Upper lobe of left lung (tissue), 6 donors: Measurements from ENCODE around the gene PAIP2. TPM values are rescaled to one million over a fixed set of nuclear protein-coding genes. Genes with fewer than 3 reads are reported as not detected.

ENCODE experiments used
- ATAC-seq, 2 donors: fragments of 200-7000 bp; cut with Tn5 transposase; one replicate each; pipeline ENCODE4 v1.9.1; 2022; ENCODE audit warnings: mild to moderate bottlenecking in 2 of 2, moderate library complexity in 2 of 2; ENCODE audit not compliant: low FRiP score in 2 of 2
- DNase-seq, 2 donors: peaks; one replicate each; pipeline ENCODE4 v3.0.0-alpha.2; 2019 to 2020
- H3K27ac ChIP-seq, 4 donors: fragments of 200-600 bp; sonication (generic); one replicate each; pipeline ENCODE4 v1.5.1; 2016 to 2019
- H3K27me3 ChIP-seq, 4 donors: fragments of 200-600 bp; sonication (generic); one replicate each; pipeline ENCODE4 v1.5.1; 2017 to 2019
- H3K36me3 ChIP-seq, 4 donors: fragments of 200-600 bp; sonication (generic); one replicate each; pipeline ENCODE4 v1.5.1; 2016 to 2019
- H3K4me1 ChIP-seq, 4 donors: fragments of 200-600 bp; sonication (generic); one replicate each; pipeline ENCODE4 v1.5.1; 2018 to 2019
- H3K4me3 ChIP-seq, 4 donors: fragments of 200-600 bp; sonication (generic); one replicate each; pipeline ENCODE4 v1.5.1; 2017 to 2019; ENCODE audit warnings: mild to moderate bottlenecking in 2 of 4, moderate library complexity in 1 of 4
- H3K9me3 ChIP-seq, 4 donors: fragments of 200-600 bp; sonication (generic); one replicate each; pipeline ENCODE4 v1.5.1; 2018 to 2019
- EP300 ChIP-seq, 4 donors: sonication (generic); formaldehyde crosslinking; IDR thresholded peaks; one replicate each; pipeline ENCODE4 v1.5.1; 2017; ENCODE audit warnings: antibody characterized with exemption in 4 of 4, control low read depth in 2 of 4
- POLR2A ChIP-seq, 4 donors: fragments of 450-650 bp; IDR thresholded peaks; one replicate each; pipeline ENCODE4 v1.5.1; 2016 to 2017; ENCODE audit warnings: antibody characterized with exemption in 4 of 4, mild to moderate bottlenecking in 2 of 4
- POLR2AphosphoS5 ChIP-seq, 2 donors: sonication (generic); formaldehyde crosslinking; IDR thresholded peaks; one replicate each; pipeline ENCODE4 v1.5.1; 2017; ENCODE audit warnings: antibody characterized with exemption in 2 of 2
- WGBS, 2 donors: methylation state at CpG; one replicate each; pipeline ENCODE4 v1.1.5; 2017 to 2018; 5-methylcytosine and 5-hydroxymethylcytosine counted together
- total RNA-seq, 6 donors: library from RNA; depleted of rRNA in 4 of 6; stranded (reverse); fragments of >200 nt in 4 of 6; gene quantifications; one replicate each; pipeline versions ENCODE4 v1.1.0 to v1.2.1, GENCODE V29; 2016 to 2021
- TF ChIP-seq, protein P1 (sequence below), 6 experiments: fragments of 450-650 bp in 4 of 6; fragments of 200-600 bp in 2 of 6; sonication (generic) in 2 of 6; IDR thresholded peaks; one replicate each; pipeline ENCODE4 v1.5.1; 2016 to 2019; ENCODE audit warnings: antibody characterized with exemption in 6 of 6
- donor health status: DM: no; HTN: no; CAD: no; lungs with moderate emphysema.
- donor health status: DM: no; HTN: yes; CAD: no; lungs with severe emphysema.

PAIP2 gene
- total RNA-seq, 6 donors from 2014 or later = 36.7 to 103 (median 67.8) TPM

DNA sequence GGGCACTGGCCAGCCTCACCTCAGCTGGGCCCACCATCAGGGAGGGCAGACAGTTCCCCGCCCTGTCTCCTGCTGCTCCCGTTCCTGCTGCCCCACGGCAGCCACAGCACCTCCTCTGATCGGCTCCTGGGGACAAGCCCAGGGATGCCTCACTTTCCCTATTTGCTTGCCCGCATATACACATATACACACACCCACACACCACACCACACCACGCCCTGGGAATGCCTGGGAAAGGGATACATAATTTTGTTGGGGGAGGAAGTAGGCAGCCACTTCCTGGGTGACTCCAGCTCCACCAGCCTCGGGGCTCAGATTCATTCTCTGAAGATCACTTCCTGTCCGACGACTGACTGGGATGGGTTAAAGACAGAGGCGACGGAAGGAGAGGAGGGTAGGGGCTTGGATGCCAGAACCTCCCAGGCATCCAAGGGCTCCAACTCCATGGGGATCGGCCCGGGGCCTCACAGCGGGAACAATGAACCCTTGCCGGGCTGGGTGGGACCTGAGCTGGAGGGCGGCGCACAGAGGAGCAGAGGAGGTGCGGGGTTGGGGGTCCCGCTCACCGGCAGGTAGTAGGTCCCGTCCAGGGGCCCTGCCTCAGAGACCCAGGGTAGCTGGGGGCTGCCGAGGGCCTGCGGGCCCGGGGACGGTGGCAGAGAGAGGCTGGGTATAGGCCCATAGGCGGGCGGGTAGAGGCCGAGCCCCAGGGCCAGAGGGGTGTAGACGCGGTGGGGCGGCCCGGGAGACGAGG lies 50.1 kb downstream of the PAIP2 start:
- no peak for ATAC-seq
- Histone ChIP-seq H3K9me3 (no peaks in the 10 kb centered on the region), H3K4me3 (peak overlapping the region in 3 of 4 donors; percentile 49 to 65 (median 59)), H3K36me3 (no peaks in the 10 kb centered on the region), H3K27me3 (peaks cover 0 to 31% (median 18%) of the 10 kb centered on the region in 4 donors), H3K27ac (peak overlapping the region in 3 of 4 donors; percentile 38 to 71 (median 64)), H3K4me1 (peaks cover 14 to 56% (median 45%) of the 10 kb centered on the region in 4 donors)
- no peak for DNase-seq
- TF ChIP-seq, protein P1, sequence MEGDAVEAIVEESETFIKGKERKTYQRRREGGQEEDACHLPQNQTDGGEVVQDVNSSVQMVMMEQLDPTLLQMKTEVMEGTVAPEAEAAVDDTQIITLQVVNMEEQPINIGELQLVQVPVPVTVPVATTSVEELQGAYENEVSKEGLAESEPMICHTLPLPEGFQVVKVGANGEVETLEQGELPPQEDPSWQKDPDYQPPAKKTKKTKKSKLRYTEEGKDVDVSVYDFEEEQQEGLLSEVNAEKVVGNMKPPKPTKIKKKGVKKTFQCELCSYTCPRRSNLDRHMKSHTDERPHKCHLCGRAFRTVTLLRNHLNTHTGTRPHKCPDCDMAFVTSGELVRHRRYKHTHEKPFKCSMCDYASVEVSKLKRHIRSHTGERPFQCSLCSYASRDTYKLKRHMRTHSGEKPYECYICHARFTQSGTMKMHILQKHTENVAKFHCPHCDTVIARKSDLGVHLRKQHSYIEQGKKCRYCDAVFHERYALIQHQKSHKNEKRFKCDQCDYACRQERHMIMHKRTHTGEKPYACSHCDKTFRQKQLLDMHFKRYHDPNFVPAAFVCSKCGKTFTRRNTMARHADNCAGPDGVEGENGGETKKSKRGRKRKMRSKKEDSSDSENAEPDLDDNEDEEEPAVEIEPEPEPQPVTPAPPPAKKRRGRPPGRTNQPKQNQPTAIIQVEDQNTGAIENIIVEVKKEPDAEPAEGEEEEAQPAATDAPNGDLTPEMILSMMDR (IDR thresholded peaks at IDR 0.05) = no peak
- no peak for TF ChIP-seq POLR2AphosphoS5 (IDR thresholded peaks at IDR 0.05)
- no peak for TF ChIP-seq EP300 (IDR thresholded peaks at IDR 0.05)
- TF ChIP-seq POLR2A (IDR thresholded peaks at IDR 0.05) = no peak
- WGBS, 2 donors = 50 to 73% methylated on average over 25 to 33 of the region's 33 CpGs

DNA sequence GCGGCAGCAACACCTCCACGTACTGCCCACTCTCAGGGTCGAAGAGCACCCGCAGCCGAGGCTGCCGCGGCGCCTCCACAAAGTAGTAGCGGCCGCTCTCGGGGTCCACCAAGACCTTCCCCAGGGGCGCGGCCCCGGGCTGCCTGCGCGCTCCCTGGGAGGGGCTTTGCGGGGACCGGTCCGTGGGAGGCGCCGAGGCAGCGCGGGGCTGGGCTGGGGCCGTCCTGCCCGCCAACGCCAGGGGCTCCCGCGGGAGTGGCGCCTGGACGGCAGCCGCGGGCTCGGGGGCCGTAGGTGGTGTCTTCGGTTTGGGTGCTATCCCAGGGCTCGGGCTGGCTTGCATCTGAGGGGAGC lies 50.6 kb downstream of the PAIP2 start:
- ATAC-seq = peak in 1 of 2 donors; percentile 4
- Histone ChIP-seq H3K4me1 (peaks cover 14 to 56% (median 45%) of the 10 kb centered on the region in 4 donors), H3K4me3 (peak overlapping the region in 3 of 4 donors; percentile 49 to 65 (median 59)), H3K9me3 (no peaks in the 10 kb centered on the region), H3K27me3 (peaks cover 0 to 31% (median 18%) of the 10 kb centered on the region in 4 donors), H3K36me3 (no peaks in the 10 kb centered on the region), H3K27ac (peak overlapping the region in 2 of 4 donors; percentile 56 to 71)
- no peak for TF ChIP-seq EP300 (IDR thresholded peaks at IDR 0.05)
- peak in 1 of 4 donors; percentile 15 for TF ChIP-seq POLR2A (IDR thresholded peaks at IDR 0.05)
- 13 to 22% methylated on average over 12 to 27 of the region's 36 CpGs for WGBS, 2 donors
- no peak for DNase-seq

DNA sequence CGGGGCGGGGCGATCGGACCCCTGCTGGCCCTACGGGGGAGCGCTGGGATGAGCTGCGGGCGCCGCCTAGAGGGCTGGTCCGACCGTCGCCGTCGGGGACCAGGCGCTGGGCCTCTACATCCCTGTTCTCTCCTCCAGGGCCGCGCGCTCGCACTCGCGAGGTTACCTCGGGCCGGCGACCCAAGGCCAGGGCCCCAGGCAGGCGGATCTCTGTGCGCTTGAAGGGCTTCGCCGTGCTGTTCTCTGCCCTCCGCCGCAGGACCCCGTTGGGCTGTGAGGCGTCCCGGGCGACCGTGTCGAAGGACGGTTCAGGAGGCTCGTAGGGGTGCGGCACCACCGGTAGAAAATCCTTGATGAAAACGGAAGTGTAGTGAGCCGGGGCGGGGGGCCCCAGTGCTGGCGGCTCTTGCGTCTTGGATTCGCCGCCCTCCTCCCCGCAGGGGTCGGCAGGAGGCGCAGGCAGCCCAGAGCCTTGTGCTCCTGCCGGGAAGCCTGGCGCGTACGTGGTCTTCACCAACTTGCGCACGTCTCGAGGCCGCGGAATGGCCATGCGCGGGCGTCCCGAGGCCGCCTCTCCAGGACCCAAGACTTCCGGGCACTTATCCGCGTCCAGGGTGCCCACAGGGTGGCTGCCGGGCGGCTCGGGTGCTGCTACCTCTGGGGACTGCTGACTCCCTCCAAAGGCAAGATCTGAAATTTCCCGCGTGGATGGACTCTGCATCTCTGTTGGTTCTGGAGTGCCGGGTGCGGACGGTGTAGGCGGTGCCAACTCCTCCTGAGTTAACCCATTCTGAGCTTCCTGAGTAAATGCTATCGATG lies 51.2 kb downstream of the PAIP2 start:
- Histone ChIP-seq H3K4me1 (peaks cover 14 to 53% (median 43%) of the 10 kb centered on the region in 4 donors), H3K9me3 (no peaks in the 10 kb centered on the region), H3K27me3 (peaks cover 0 to 31% (median 18%) of the 10 kb centered on the region in 4 donors), H3K27ac (peak overlapping the region in 2 of 4 donors; percentile 56 to 71), H3K36me3 (no peaks in the 10 kb centered on the region), H3K4me3 (peak overlapping the region; percentile 26 to 65 (median 54))
- TF ChIP-seq EP300 (IDR thresholded peaks at IDR 0.05) = no peak
- TF ChIP-seq, protein P1 (IDR thresholded peaks at IDR 0.05) = peak; percentile 44 to 87 (median 86)
- ATAC-seq (peak; percentile 68 to 78), DNase-seq (peak; percentile 77 to 94)
- 10 to 13% methylated on average over 19 to 34 of the region's 77 CpGs for WGBS, 2 donors

DNA sequence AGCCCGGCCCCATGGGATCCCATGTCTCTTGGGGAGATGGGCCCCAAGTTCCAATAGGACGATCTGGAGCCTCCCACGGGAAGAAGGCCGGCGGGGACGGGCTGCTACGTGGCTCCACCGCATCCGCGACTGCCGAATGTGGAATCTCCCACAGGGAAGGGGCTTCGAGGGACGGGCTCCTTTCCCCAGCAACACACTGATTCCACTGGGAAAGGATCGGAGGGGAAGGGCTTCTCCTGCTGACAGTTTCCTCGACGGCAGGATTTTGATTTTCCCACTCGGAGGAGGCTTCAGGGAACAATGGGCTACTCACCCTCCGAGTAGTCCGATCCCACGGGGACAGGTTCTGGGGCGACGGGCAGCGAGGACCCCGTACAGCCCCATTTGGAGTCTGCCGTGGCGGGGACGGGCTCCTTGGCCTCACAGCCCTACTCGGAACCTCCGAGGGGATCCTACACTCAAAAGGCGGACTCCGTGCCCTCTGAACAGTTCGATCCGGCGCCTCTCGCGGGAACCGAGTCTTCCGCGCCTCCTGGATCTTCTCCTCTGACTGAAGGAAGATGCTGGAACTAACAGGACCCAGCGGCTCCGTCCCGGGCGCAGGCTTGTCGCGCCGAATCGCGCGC lies 52.0 kb downstream of the PAIP2 start:
- Histone ChIP-seq H3K27me3 (peaks cover 0 to 31% (median 18%) of the 10 kb centered on the region in 4 donors), H3K27ac (peak overlapping the region in 1 of 4 donors; percentile 71), H3K4me1 (peaks cover 14 to 46% (median 36%) of the 10 kb centered on the region in 4 donors), H3K4me3 (peak overlapping the region in 3 of 4 donors; percentile 49 to 65 (median 59)), H3K9me3 (no peaks in the 10 kb centered on the region), H3K36me3 (no peaks in the 10 kb centered on the region)
- ATAC-seq = no peak
- DNase-seq = no peak
- no peak for TF ChIP-seq EP300 (IDR thresholded peaks at IDR 0.05)
- TF ChIP-seq POLR2A (IDR thresholded peaks at IDR 0.05) = no peak
- TF ChIP-seq, protein P1 (IDR thresholded peaks at IDR 0.05) = no peak
- no peak for TF ChIP-seq POLR2AphosphoS5 (IDR thresholded peaks at IDR 0.05)
- WGBS, 2 donors = 23 to 26% methylated on average over 10 to 18 of the region's 49 CpGs
